OCI-LY7 (cell line): ENCODE results near the gene GNE. TPM values are rescaled to one million over a fixed set of nuclear protein-coding genes. Genes with fewer than 3 reads are reported as not detected.

Experiments used
- BruUV-seq: library from RNA; stranded (reverse); fragments of 400-500 nt; replicated peaks from 2 replicates; lab custom pipeline; 2021; lab: Mats Ljungman, UMichigan
- CTCF ChIA-PET: fragments of 300-600 bp; sonication (Branson Sonifier 250); formaldehyde crosslinking; loops from one replicate; lab custom pipeline; 2022; ENCODE audit warnings: antibody characterized with exemption; ENCODE audit not compliant: unreplicated experiment; lab: Charles Lee
- POLR2A ChIA-PET: fragments of 300-600 bp; sonication (Branson Sonifier 250); formaldehyde crosslinking; loops from one replicate; lab custom pipeline; 2022; ENCODE audit warnings: antibody characterized with exemption; lab: Charles Lee
- DNase-seq: peaks from one replicate; pipeline ENCODE4 v3.0.0-alpha.2; 2015; ENCODE audit warnings: low spot score
- H2AFZ ChIP-seq: fragments of 200-600 bp; sonication (generic), shearing (Covaris generic); 2 replicates; pipeline ENCODE4 v1.6.1; 2014; ENCODE audit warnings: mild to moderate bottlenecking, antibody characterized with exemption, low read length, moderate library complexity
- H3K27ac ChIP-seq: fragments of 200-600 bp; sonication (generic); 2 replicates; pipeline ENCODE4 v1.5.1; 2014; ENCODE audit warnings: mixed run types, low read depth, mild to moderate bottlenecking, moderate library complexity, low read length, inconsistent platforms; ENCODE audit not compliant: poor library complexity, severe bottlenecking
- H3K36me3 ChIP-seq: fragments of 200-600 bp; sonication (generic); 2 replicates; pipeline ENCODE4 v1.6.1; 2014; ENCODE audit warnings: mild to moderate bottlenecking, antibody characterized with exemption, low read length, moderate library complexity, mixed read lengths; ENCODE audit not compliant: insufficient read depth
- H3K4me1 ChIP-seq: fragments of 200-600 bp; sonication (generic); 2 replicates; pipeline ENCODE4 v1.5.1; 2014; ENCODE audit warnings: mild to moderate bottlenecking, low read length; ENCODE audit not compliant: insufficient read depth, poor library complexity, severe bottlenecking
- H3K4me2 ChIP-seq: fragments of 200-600 bp; sonication (generic); 2 replicates; pipeline ENCODE4 v1.6.1; 2014; ENCODE audit warnings: mild to moderate bottlenecking, low read length
- H3K4me3 ChIP-seq: fragments of 200-600 bp; sonication (generic); 2 replicates; pipeline ENCODE4 v1.5.1; 2014; ENCODE audit warnings: mild to moderate bottlenecking, low read depth, low read length; ENCODE audit not compliant: poor library complexity, severe bottlenecking
- H3K79me2 ChIP-seq: fragments of 200-600 bp; sonication (generic); 2 replicates; pipeline ENCODE4 v1.6.1; 2016; ENCODE audit warnings: low read depth, mild to moderate bottlenecking, low read length, moderate library complexity, mixed read lengths; ENCODE audit not compliant: insufficient read depth
- H3K9me2 ChIP-seq: fragments of 200-600 bp; sonication (generic); 2 replicates; pipeline ENCODE4 v1.6.1; 2016; ENCODE audit warnings: mild to moderate bottlenecking, low read length, mixed read lengths; ENCODE audit not compliant: insufficient read depth
- H3K9me3 ChIP-seq: fragments of 200-600 bp; sonication (generic); 2 replicates; pipeline ENCODE4 v1.6.1; 2014; ENCODE audit warnings: mild to moderate bottlenecking, mixed run types, low read length, mixed read lengths
- H4K20me1 ChIP-seq: fragments of 200-600 bp; sonication (generic); 2 replicates; pipeline ENCODE4 v1.6.1; 2014; ENCODE audit warnings: mild to moderate bottlenecking, antibody characterized with exemption, low read length, moderate library complexity, mixed read lengths; ENCODE audit not compliant: insufficient read depth
- EZH2phosphoT487 ChIP-seq: fragments of 200-600 bp; sonication (generic); IDR thresholded peaks from 2 replicates; pipeline ENCODE4 v1.6.1; 2018; ENCODE audit warnings: low read depth, borderline replicate concordance, mild to moderate bottlenecking, mixed run types, antibody characterized with exemption, low read length, moderate library complexity, mixed read lengths
- intact Hi-C: fragments of 100-400 bp; cut with micrococcal nuclease; formaldehyde crosslinking; loops from one replicate; pipeline ENCODE4 v1.10.0; 2022; ENCODE audit not compliant: unreplicated experiment
- total RNA-seq, 2 experiments: library from RNA; depleted of rRNA in 1 of 2; stranded (reverse); fragments of >200 nt in 1 of 2; shearing (Covaris generic) in 1 of 2; gene quantifications; 2 replicates each; pipeline ENCODE4 v1.2.3, GENCODE V29; 2014 to 2022
- TF ChIP-seq, protein P1 (sequence below): fragments of 200-600 bp; sonication (generic); conservative IDR thresholded peaks from 2 replicates; pipeline ENCODE4 v1.5.1; 2014; ENCODE audit warnings: mild to moderate bottlenecking, antibody characterized with exemption, low read length, moderate library complexity, mixed read lengths

The GNE gene
- total RNA-seq, 2 experiments from 2014 or later = 15.5 to 27.7 TPM

DNA sequence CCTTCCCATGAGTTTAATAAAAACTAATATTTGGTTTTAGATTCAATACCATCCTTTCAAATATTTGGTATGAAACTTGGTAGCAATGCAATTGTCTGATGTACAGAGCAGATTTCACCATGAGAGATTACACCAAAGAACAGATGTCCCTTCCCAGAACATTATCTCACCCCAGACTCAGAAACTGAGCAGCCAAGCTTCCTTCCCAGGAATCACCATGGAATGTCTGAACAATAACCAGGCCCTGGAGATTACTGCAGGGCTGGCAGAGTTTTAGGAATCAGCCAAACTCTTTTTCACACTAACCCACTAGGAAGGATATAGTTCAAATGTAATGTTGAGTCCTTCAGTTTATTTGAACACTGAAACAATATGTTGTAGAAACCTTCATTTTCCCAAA is 43.7 kb downstream of the GNE start:
- no peak for DNase-seq
- peaks cover under 1% of the 10 kb centered on the region; the same call in 1 of the 2 replicates for H4K20me1 ChIP-seq
- intact Hi-C loops = no loop called here
- H3K79me2 ChIP-seq = no peaks in the 10 kb centered on the region
- BruUV-seq = no TSS peak
- no peak overlapping the region for H3K4me2 ChIP-seq
- H3K9me3 ChIP-seq = no peaks in the 10 kb centered on the region
- no peaks in the 10 kb centered on the region for H3K4me1 ChIP-seq
- H3K9me2 ChIP-seq = no peaks in the 10 kb centered on the region
- POLR2A ChIA-PET = no interaction called here
- TF ChIP-seq EZH2phosphoT487 = no peak
- TF ChIP-seq, protein P1, sequence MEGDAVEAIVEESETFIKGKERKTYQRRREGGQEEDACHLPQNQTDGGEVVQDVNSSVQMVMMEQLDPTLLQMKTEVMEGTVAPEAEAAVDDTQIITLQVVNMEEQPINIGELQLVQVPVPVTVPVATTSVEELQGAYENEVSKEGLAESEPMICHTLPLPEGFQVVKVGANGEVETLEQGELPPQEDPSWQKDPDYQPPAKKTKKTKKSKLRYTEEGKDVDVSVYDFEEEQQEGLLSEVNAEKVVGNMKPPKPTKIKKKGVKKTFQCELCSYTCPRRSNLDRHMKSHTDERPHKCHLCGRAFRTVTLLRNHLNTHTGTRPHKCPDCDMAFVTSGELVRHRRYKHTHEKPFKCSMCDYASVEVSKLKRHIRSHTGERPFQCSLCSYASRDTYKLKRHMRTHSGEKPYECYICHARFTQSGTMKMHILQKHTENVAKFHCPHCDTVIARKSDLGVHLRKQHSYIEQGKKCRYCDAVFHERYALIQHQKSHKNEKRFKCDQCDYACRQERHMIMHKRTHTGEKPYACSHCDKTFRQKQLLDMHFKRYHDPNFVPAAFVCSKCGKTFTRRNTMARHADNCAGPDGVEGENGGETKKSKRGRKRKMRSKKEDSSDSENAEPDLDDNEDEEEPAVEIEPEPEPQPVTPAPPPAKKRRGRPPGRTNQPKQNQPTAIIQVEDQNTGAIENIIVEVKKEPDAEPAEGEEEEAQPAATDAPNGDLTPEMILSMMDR = no peak
- no peak overlapping the region for H3K4me3 ChIP-seq
- no peak overlapping the region for H3K27ac ChIP-seq
- CTCF ChIA-PET = no interaction called here
- H2AFZ ChIP-seq = no peak overlapping the region
- H3K36me3 ChIP-seq = peaks cover 95% of the 10 kb centered on the region

DNA sequence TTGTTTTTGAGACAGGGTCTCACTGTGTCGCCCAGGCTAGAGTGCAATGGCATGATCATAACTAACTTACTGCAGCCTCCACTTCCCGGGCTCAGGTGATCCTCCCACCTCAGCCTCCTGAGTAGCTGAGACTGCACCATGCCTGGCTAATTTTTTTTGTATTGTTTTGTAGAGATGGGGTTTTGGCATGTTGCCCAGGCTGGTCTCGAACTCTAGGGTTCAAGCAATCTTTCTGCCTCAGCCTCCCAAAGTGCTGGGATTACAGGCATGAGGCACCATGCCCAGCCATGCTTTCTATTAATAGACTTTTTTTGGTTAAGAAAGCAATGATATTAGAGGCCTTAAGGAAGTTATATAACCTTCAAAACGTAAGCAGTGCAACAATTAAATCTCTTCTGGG is 44.3 kb downstream of the GNE start:
- Histone ChIP-seq H3K9me3 (no peaks in the 10 kb centered on the region), H2AFZ (no peak overlapping the region), H3K79me2 (no peaks in the 10 kb centered on the region; the same call in 1 of the 2 replicates), H3K4me1 (no peaks in the 10 kb centered on the region), H3K4me3 (no peak overlapping the region), H3K9me2 (no peaks in the 10 kb centered on the region), H4K20me1 (peaks cover 6% of the 10 kb centered on the region; the same call in 1 of the 2 replicates), H3K27ac (no peak overlapping the region), H3K36me3 (peaks cover 95% of the 10 kb centered on the region), H3K4me2 (no peak overlapping the region)
- ChIA-PET CTCF (no interaction called here), POLR2A (interaction anchor here (1.3 kb wide), 1 partner anchor 12 kb away, joined by 9 read pairs; no protein-coding TSS in a partner anchor)
- no peak for TF ChIP-seq EZH2phosphoT487
- TF ChIP-seq, protein P1 = no peak
- BruUV-seq = no TSS peak
- no peak for DNase-seq
- intact Hi-C loops = no loop called here

DNA sequence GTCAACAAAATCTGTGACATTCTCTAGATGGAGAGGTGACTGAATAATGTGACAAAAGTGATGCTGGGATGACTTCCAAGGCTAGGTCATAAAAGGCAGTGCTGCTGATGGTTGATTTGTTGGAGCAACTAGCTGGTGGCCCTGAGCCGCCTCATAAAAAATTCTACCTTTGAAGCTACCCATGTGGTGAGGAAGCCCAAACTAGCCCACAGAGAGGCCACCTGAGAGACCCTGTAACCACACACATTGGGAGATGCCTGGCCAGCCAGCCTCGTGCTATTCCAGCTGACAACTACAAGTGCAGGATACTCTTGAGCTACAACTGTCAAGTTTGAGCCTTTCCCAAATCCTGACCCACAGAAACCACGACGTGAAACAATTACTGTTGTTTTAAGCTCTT is 44.9 kb downstream of the GNE start:
- peaks cover 5% of the 10 kb centered on the region; the same call in 1 of the 2 replicates for H3K79me2 ChIP-seq
- H2AFZ ChIP-seq = no peak overlapping the region
- peaks cover 6% of the 10 kb centered on the region; the same call in 1 of the 2 replicates for H4K20me1 ChIP-seq
- H3K4me1 ChIP-seq = no peaks in the 10 kb centered on the region
- POLR2A ChIA-PET = interaction anchor here (0.9 to 1.3 kb wide), 2 partner anchors 11 to 23 kb away, joined by 3 to 9 read pairs; no protein-coding TSS in a partner anchor
- no peak overlapping the region for H3K4me3 ChIP-seq
- intact Hi-C loops = no loop called here
- no TSS peak for BruUV-seq
- no peaks in the 10 kb centered on the region for H3K9me3 ChIP-seq
- CTCF ChIA-PET = no interaction called here
- peaks cover 95% of the 10 kb centered on the region for H3K36me3 ChIP-seq
- no peaks in the 10 kb centered on the region for H3K9me2 ChIP-seq
- no peak overlapping the region for H3K4me2 ChIP-seq
- no peak for TF ChIP-seq EZH2phosphoT487
- TF ChIP-seq, protein P1 = no peak
- no peak for DNase-seq
- H3K27ac ChIP-seq = no peak overlapping the region
